IMR-90 (cell line): Measurements from ENCODE around the gene CDKN1A. TPM values are rescaled to one million over a fixed set of nuclear protein-coding genes. Genes with fewer than 3 reads are reported as not detected.

Experiments used
- ATAC-seq: fragments of 200-7000 bp; cut with Tn5 transposase; 2 replicates; pipeline ENCODE4 v1.9.1; 2020; ENCODE audit warnings: low read depth, mild to moderate bottlenecking, moderate library complexity
- BruUV-seq: library from RNA; stranded (reverse); fragments of 400-500 nt; replicated peaks from 2 replicates; lab custom pipeline; 2021; lab: Mats Ljungman, UMichigan
- CTCF ChIA-PET: fragments of 300-600 bp; formaldehyde crosslinking; extraction: SDS; loops from one replicate; lab custom pipeline; 2021; ENCODE audit warnings: antibody characterized with exemption; lab: Yijun Ruan, JAX
- POLR2A ChIA-PET: fragments of 300-600 bp; sonication (Branson Sonifier 250); formaldehyde crosslinking; loops from one replicate; lab custom pipeline; 2022; ENCODE audit warnings: antibody characterized with exemption; ENCODE audit not compliant: unreplicated experiment; lab: Charles Lee
- DNase-seq: peaks from one replicate; pipeline ENCODE4 v3.0.0; 2013
- H2AFZ ChIP-seq: replicated peaks from 2 replicates; pipeline ENCODE3; 2013; ENCODE audit warnings: low read length, mild to moderate bottlenecking; ENCODE audit not compliant: poor library complexity
- H2AK5ac ChIP-seq: 2 replicates; pipeline ENCODE4 v1.6.1; 2013; ENCODE audit warnings: low read depth, low read length, inconsistent platforms
- H2AK9ac ChIP-seq: replicated peaks from 2 replicates; pipeline ENCODE3; 2013; ENCODE audit warnings: mild to moderate bottlenecking, low read depth, low read length, moderate library complexity; ENCODE audit not compliant: poor library complexity
- H2BK120ac ChIP-seq: 2 replicates; pipeline ENCODE4 v1.6.1; 2013; ENCODE audit warnings: low read depth, low read length, inconsistent platforms
- H2BK15ac ChIP-seq: 3 replicates; pipeline ENCODE4 v1.6.1; 2013; ENCODE audit warnings: low read depth, low read length, inconsistent platforms
- H2BK20ac ChIP-seq: 2 replicates; pipeline ENCODE4 v1.6.1; 2013; ENCODE audit warnings: low read depth, mild to moderate bottlenecking, inconsistent platforms, low read length, moderate library complexity
- H2BK5ac ChIP-seq: 2 replicates; pipeline ENCODE4 v1.6.1; 2013; ENCODE audit warnings: mild to moderate bottlenecking, low read depth, low read length, inconsistent platforms; ENCODE audit not compliant: poor library complexity, severe bottlenecking
- H3K14ac ChIP-seq: replicated peaks from 2 replicates; pipeline ENCODE4 v1.6.1; 2013; ENCODE audit warnings: low read depth, low read length, inconsistent platforms
- H3K18ac ChIP-seq: 2 replicates; pipeline ENCODE4 v1.6.1; 2013; ENCODE audit warnings: low read depth, low read length, control low read depth
- H3K23ac ChIP-seq: 2 replicates; pipeline ENCODE4 v1.6.1; 2013; ENCODE audit warnings: low read depth, low read length, inconsistent platforms
- H3K27ac ChIP-seq: 2 replicates; pipeline ENCODE4 v1.5.1; 2013; ENCODE audit warnings: mild to moderate bottlenecking, control low read depth, low read length; ENCODE audit not compliant: insufficient read depth
- H3K27me3 ChIP-seq: 2 replicates; pipeline ENCODE4 v1.6.1; 2013; ENCODE audit warnings: low read length; ENCODE audit not compliant: control insufficient read depth, insufficient read depth
- H3K36me3 ChIP-seq: 2 replicates; pipeline ENCODE4 v1.6.1; 2013; ENCODE audit warnings: low read length, mixed read lengths; ENCODE audit not compliant: control insufficient read depth, insufficient read depth
- H3K4ac ChIP-seq: 2 replicates; pipeline ENCODE4 v1.6.1; 2013; ENCODE audit warnings: low read depth, low read length, inconsistent platforms
- H3K4me1 ChIP-seq: 2 replicates; pipeline ENCODE4 v1.6.1; 2013; ENCODE audit warnings: low read length, mixed read lengths; ENCODE audit not compliant: control insufficient read depth, insufficient read depth
- H3K4me2 ChIP-seq: 2 replicates; pipeline ENCODE4 v1.6.1; 2013; ENCODE audit warnings: low read depth, mild to moderate bottlenecking, control low read depth, low read length, moderate library complexity
- H3K4me3 ChIP-seq: 2 replicates; pipeline ENCODE4 v1.5.1; 2013; ENCODE audit warnings: low read depth, mild to moderate bottlenecking, control low read depth, low read length, moderate library complexity; ENCODE audit not compliant: insufficient read depth
- H3K56ac ChIP-seq: 2 replicates; pipeline ENCODE4 v1.6.1; 2013; ENCODE audit warnings: low read length, inconsistent platforms; ENCODE audit not compliant: insufficient read depth; ENCODE audit errors: extremely low read depth
- H3K79me1 ChIP-seq, 2 experiments: 2 replicates each; pipeline ENCODE4 v1.6.1; 2013; ENCODE audit warnings: low read length in 2 of 2, inconsistent platforms in 1 of 2, low read depth in 1 of 2
- H3K9ac ChIP-seq: 2 replicates; pipeline ENCODE4 v1.6.1; 2013; ENCODE audit warnings: low read depth, low read length, control low read depth
- H3K9me1 ChIP-seq: 2 replicates; pipeline ENCODE4 v1.6.1; 2013; ENCODE audit warnings: low read length, inconsistent platforms; ENCODE audit not compliant: insufficient read depth
- H3K9me3 ChIP-seq: 2 replicates; pipeline ENCODE4 v1.6.1; 2013; ENCODE audit warnings: low read length; ENCODE audit not compliant: control insufficient read depth, insufficient read depth
- H4K20me1 ChIP-seq: 2 replicates; pipeline ENCODE4 v1.6.1; 2013; ENCODE audit warnings: low read length, inconsistent platforms; ENCODE audit not compliant: insufficient read depth
- H4K5ac ChIP-seq: 2 replicates; pipeline ENCODE4 v1.6.1; 2013; ENCODE audit warnings: mild to moderate bottlenecking, low read depth, low read length, control low read depth
- H4K8ac ChIP-seq, 2 experiments: 2 replicates each; pipeline ENCODE4 v1.6.1; 2013; ENCODE audit warnings: low read depth in 2 of 2, low read length in 2 of 2, control low read depth in 1 of 2, inconsistent platforms in 1 of 2
- H4K91ac ChIP-seq: 2 replicates; pipeline ENCODE4 v1.6.1; 2013; ENCODE audit warnings: low read depth, low read length, inconsistent platforms; ENCODE audit not compliant: insufficient read depth
- CHD1 ChIP-seq: IDR thresholded peaks from 2 replicates; pipeline ENCODE4 v1.6.1; 2012; ENCODE audit warnings: low read depth, low read length, improper control_type of control experiment
- CTCF ChIP-seq: conservative IDR thresholded peaks from 2 replicates; pipeline ENCODE4 v1.5.1; 2012; ENCODE audit warnings: mild to moderate bottlenecking, low read depth, low read length, improper control_type of control experiment
- ELK1 ChIP-seq: fragments of 150-350 bp; IDR thresholded peaks from 2 replicates; pipeline ENCODE4 v1.6.1; 2016; ENCODE audit warnings: low read depth, mild to moderate bottlenecking, low read length, moderate library complexity, borderline replicate concordance
- NFE2L2 ChIP-seq: fragments of 150-350 bp; IDR thresholded peaks from 2 replicates; pipeline ENCODE4 v1.6.1; 2016; ENCODE audit warnings: low read depth, mild to moderate bottlenecking, low read length
- SMC3 ChIP-seq: fragments of 150-350 bp; IDR thresholded peaks from 2 replicates; pipeline ENCODE4 v1.6.1; 2016; ENCODE audit warnings: low read depth, mild to moderate bottlenecking, antibody characterized with exemption, low read length, moderate library complexity
- USF2 ChIP-seq: fragments of 150-350 bp; IDR thresholded peaks from 2 replicates; pipeline ENCODE4 v1.6.1; 2017; ENCODE audit warnings: mild to moderate bottlenecking, antibody characterized with exemption, low read length, low read depth
- WGBS, 2 experiments: methylation state at CpG; one replicate each; pipeline versions ENCODE4 v1.1.5 to v1.1.7; 2013; ENCODE audit warnings: missing lambda C conversion rate in 2 of 2; ENCODE audit not compliant: insufficient read length in 1 of 2; ENCODE audit errors: extremely low coverage in 2 of 2; 5-methylcytosine and 5-hydroxymethylcytosine counted together
- dilution Hi-C: fragments of 300-500 bp; cut with HindIII; formaldehyde crosslinking; loops from one replicate; pipeline ENCODE4 v1.14.3; 2018; ENCODE audit warnings: low sequenced_read_pairs; ENCODE audit not compliant: unreplicated experiment
- in situ Hi-C: fragments of 300-500 bp; cut with MboI; formaldehyde crosslinking; loops from 3 replicates; pipeline ENCODE4 v1.14.3; 2019; ENCODE audit warnings: low sequenced_read_pairs, inconsistent platforms, mixed read lengths
- intact Hi-C: fragments of 100-400 bp; cut with micrococcal nuclease; formaldehyde crosslinking; loops from 2 replicates; pipeline ENCODE4 v1.10.0; 2022
- polyA plus RNA-seq, 3 experiments: library from polyadenylated mRNA; depleted of rRNA; stranded (reverse); fragments of >200 nt; gene quantifications; 2 replicates each; pipeline ENCODE4 v1.2.3, GENCODE V29; 2012; ENCODE audit warnings: low replicate concordance in 1 of 3
- total RNA-seq: library from RNA; depleted of rRNA; stranded (reverse); fragments of >200 nt; gene quantifications from 2 replicates; pipeline ENCODE4 v1.2.3, GENCODE V29; 2012

CDKN1A gene
- total and polyA plus RNA-seq, 2 of the 4 experiments (the other 2 are of a cell fraction), result 155 to 576 TPM

GRCh38 chr6:36713846-36714245 lies 35.3 kb downstream of the CDKN1A start:
- no peaks in the 10 kb centered on the region for H3K9me3 ChIP-seq
- POLR2A ChIA-PET, result no interaction called here

More at GRCh38 chr6:36713846-36714245, 35.3 kb downstream of the CDKN1A start:
- Histone ChIP-seq H3K36me3 (no peaks in the 10 kb centered on the region), H2BK5ac (no peak overlapping the region), H3K9ac (no peak overlapping the region), H3K4me1 (no peaks in the 10 kb centered on the region), H2AK9ac (no peak overlapping the region), H2AK5ac (no peak overlapping the region), H4K5ac (no peak overlapping the region), H2BK20ac (no peak overlapping the region), H3K56ac (no peak overlapping the region), H3K4me2 (no peak overlapping the region), H3K14ac (no peak overlapping the region), H4K91ac (no peak overlapping the region), H3K4me3 (no peak overlapping the region), H3K4ac (no peak overlapping the region), H4K20me1 (no peaks in the 10 kb centered on the region), H2AFZ (no peak overlapping the region), H3K27ac (no peak overlapping the region), H3K79me1 (no peaks in the 10 kb centered on the region), H3K27me3 (peaks cover 42% of the 10 kb centered on the region), H3K23ac (no peak overlapping the region), H3K9me1 (no peaks in the 10 kb centered on the region), H4K8ac (no peak overlapping the region), H2BK15ac (no peak overlapping the region), H2BK120ac (no peak overlapping the region), H3K18ac (no peak overlapping the region)
- DNase-seq (no peak), ATAC-seq (no peak)
- in situ Hi-C loops (no loop called here), intact Hi-C loops (no loop called here), dilution Hi-C loops (no loop called here)
- TF ChIP-seq CHD1 (no peak), SMC3 (no peak), NFE2L2 (no peak), ELK1 (no peak), CTCF (no peak), USF2 (no peak)
- CTCF ChIA-PET, result interaction anchor here (0.6 kb wide), 1 partner anchor 132 kb away, joined by 6 read pairs; no protein-coding TSS in a partner anchor
- no TSS peak for BruUV-seq
- 47% methylated on average over 3 of the region's 8 CpGs; no CpG with 5 or more reads in 1 of the 2 experiments for WGBS, 2 experiments
